Colonic mucosa (tissue), 4 donors: Measurements from ENCODE around the gene LYRM4. TPM values are rescaled to one million over a fixed set of nuclear protein-coding genes. Genes with fewer than 3 reads are reported as not detected.

Source experiments
- DNase-seq: peaks from one replicate; pipeline ENCODE4 v3.0.0-alpha.2; 2020
- H3K27ac ChIP-seq: fragments of 200-600 bp; one replicate; pipeline ENCODE4 v1.8.0; 2021
- H3K27me3 ChIP-seq: fragments of 200-600 bp; one replicate; pipeline ENCODE4 v1.8.0; 2021
- H3K36me3 ChIP-seq: fragments of 200-600 bp; one replicate; pipeline ENCODE4 v1.8.0; 2021
- H3K4me1 ChIP-seq: fragments of 200-600 bp; one replicate; pipeline ENCODE4 v1.8.0; 2021; ENCODE audit warnings: mild to moderate bottlenecking
- H3K4me3 ChIP-seq: fragments of 200-600 bp; one replicate; pipeline ENCODE4 v1.8.0; 2021
- H3K9ac ChIP-seq, 2 donors: one replicate each; pipeline ENCODE4 v1.7.0; 2013; ENCODE audit warnings: control low read depth in 2 of 2, low read depth in 2 of 2, low read length in 2 of 2
- H3K9me3 ChIP-seq: fragments of 200-600 bp; one replicate; pipeline ENCODE4 v1.8.0; 2021
- intact Hi-C: fragments of 100-400 bp; cut with DNase I; formaldehyde crosslinking; loops from one replicate; pipeline ENCODE4 v1.14.1; 2022
- total RNA-seq, 2 donors: library from RNA; stranded (reverse); fragmentation: NEBNext Ultra II Directional in 1 of 2; extraction: Animal tissue kit (Norgen Biotek cat#: 25700) in 1 of 2; gene quantifications; one replicate each; pipeline ENCODE4 v1.2.1, GENCODE V29; 2021
- TF ChIP-seq, protein P1 (sequence below): fragments of 200-600 bp; IDR thresholded peaks from one replicate; pipeline ENCODE4 v1.8.0; 2022; ENCODE audit warnings: antibody characterized with exemption, mild to moderate bottlenecking
- donor health status: healthy.
- donor health status: DM: no; HTN: no; CAD: no.
- donor health status: DM: no; HTN: no; CAD: no.

Gene LYRM4
- total RNA-seq, 2 donors from 2014 or later = 14.0 to 17.4 TPM

DNA sequence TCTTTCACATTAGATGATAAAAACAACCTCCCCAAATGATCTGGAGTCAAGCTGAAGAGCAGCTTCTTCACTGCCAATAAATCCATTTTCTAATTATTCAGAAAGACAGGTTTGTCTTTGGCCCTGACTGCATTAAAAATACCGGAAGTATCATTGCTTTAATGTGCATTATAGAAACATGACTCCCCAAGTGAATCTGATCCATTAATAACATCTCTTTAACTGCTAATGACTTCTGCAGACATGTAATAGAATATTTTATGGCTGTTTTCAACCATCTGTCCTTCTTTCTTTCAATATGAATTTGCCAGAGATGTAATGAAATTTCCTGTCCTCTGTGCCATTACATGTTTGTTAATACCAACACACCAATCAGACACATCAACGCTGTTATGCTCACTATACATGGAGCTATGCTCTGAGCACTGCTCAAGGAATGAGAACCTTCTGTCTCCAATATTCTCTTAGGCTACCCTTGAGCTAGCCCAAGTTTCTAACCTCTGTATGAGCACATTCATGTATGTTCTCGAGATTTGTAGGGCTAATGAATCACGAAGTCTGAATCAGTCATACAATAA, 87.8 kb downstream of the LYRM4 start:
- Histone ChIP-seq H3K27me3 (no peaks in the 10 kb centered on the region), H3K4me3 (no peak overlapping the region), H3K4me1 (no peaks in the 10 kb centered on the region), H3K9ac (no peak overlapping the region), H3K27ac (no peak overlapping the region), H3K36me3 (no peaks in the 10 kb centered on the region), H3K9me3 (no peaks in the 10 kb centered on the region)
- TF ChIP-seq, protein P1, sequence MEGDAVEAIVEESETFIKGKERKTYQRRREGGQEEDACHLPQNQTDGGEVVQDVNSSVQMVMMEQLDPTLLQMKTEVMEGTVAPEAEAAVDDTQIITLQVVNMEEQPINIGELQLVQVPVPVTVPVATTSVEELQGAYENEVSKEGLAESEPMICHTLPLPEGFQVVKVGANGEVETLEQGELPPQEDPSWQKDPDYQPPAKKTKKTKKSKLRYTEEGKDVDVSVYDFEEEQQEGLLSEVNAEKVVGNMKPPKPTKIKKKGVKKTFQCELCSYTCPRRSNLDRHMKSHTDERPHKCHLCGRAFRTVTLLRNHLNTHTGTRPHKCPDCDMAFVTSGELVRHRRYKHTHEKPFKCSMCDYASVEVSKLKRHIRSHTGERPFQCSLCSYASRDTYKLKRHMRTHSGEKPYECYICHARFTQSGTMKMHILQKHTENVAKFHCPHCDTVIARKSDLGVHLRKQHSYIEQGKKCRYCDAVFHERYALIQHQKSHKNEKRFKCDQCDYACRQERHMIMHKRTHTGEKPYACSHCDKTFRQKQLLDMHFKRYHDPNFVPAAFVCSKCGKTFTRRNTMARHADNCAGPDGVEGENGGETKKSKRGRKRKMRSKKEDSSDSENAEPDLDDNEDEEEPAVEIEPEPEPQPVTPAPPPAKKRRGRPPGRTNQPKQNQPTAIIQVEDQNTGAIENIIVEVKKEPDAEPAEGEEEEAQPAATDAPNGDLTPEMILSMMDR = no peak
- no peak for DNase-seq
- intact Hi-C loops = no loop called here

DNA sequence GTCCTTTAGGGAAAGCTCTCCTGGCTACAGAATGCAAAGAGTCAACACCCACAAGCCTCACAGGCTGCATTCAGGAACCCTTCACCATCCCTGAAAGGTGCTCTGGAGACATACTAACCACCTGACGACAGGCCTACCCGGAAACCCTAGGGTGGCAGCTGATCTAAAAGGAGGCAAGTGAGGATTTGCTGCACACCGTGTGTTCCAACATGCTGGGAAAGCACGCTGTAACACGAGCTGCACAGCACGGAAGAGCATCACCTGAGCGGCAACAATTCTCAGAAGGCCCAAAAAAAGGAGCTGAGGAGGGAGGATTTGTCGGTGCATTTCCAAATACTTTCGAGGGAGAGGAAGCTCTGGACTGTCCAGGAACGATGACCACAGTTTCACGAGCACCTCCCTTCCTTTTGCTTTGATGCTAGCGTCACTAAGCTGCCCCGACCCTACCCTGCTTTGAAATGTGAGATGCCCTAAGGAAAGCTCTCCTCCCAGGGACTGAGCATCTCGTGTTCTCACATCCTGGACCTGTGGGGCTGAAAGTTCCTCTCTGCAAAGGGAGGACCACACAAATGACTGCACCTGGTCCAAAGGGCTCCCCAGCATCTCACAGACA, 88.6 kb downstream of the LYRM4 start:
- Histone ChIP-seq H3K27ac (no peak overlapping the region), H3K4me1 (no peaks in the 10 kb centered on the region), H3K27me3 (no peaks in the 10 kb centered on the region), H3K9ac (no peak overlapping the region), H3K36me3 (no peaks in the 10 kb centered on the region), H3K4me3 (no peak overlapping the region), H3K9me3 (no peaks in the 10 kb centered on the region)
- TF ChIP-seq, protein P1 = no peak
- no peak for DNase-seq
- intact Hi-C loops = no loop called here

DNA sequence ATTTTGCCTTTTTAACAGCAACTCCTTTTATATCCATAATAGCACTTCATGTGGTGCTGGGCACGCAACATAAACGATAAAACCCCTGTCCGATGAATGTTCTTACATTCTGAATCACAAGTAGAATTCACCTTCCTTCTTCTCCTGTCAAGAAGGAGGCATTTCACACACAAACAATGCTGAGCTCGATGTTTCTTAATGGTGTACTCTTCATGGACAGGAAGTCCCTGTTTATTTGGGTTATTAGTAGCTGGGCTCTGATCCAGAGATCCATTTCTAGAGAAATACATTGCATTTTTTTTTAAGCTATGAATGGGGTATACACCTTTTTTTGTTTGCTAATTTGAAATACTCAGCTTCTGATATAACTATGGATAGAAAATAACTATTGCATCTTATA, 93.2 kb downstream of the LYRM4 start:
- TF ChIP-seq, protein P1 = no peak
- no peak for DNase-seq
- intact Hi-C loops = no loop called here
- Histone ChIP-seq H3K9me3 (no peaks in the 10 kb centered on the region), H3K36me3 (no peaks in the 10 kb centered on the region), H3K27me3 (no peaks in the 10 kb centered on the region), H3K4me1 (no peaks in the 10 kb centered on the region), H3K27ac (no peak overlapping the region), H3K4me3 (no peak overlapping the region), H3K9ac (no peak overlapping the region)

DNA sequence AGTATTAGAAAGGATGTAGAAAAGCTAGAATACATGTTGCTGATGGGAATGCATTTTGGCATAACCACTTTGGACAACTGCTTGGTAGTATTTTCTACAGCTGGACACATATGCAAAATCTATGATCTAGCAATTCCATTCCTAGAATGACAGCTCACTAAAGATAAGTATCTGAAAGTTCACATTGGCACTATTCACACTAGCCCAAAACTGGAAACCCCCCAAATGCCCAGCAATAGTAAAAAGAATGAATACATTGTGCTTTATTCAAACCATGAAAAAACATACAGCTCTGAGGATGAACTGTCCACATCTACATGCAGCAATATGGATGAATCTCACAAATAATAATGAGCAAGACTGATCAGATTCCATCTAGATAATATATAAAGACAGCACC, 96.7 kb downstream of the LYRM4 start:
- Histone ChIP-seq H3K27ac (no peak overlapping the region), H3K9me3 (no peaks in the 10 kb centered on the region), H3K36me3 (no peaks in the 10 kb centered on the region), H3K4me1 (no peaks in the 10 kb centered on the region), H3K4me3 (no peak overlapping the region), H3K27me3 (no peaks in the 10 kb centered on the region), H3K9ac (peak overlapping the region in 1 of 2 donors; percentile 29)
- intact Hi-C loops = no loop called here
- no peak for DNase-seq
- TF ChIP-seq, protein P1 = no peak

DNA sequence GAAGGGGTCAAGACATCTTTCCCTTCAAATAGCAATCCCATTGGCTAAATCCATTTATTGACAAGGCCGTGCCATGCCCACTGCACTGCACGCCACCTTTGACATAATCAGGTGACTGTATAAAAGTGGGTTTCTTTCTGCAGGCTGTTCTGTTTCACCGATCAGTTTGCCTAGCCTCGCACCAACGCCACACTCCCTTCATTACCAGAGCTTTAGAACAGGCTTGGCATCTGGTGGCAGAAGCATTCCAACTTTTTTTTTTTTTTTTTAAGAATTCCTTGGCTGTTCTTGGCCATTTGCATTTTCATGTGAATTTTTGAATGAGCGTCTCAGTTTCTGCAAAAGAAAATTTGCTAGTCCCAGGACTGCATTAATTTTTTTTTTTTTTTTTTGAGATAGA, 97.5 kb downstream of the LYRM4 start:
- H3K9me3 ChIP-seq = no peaks in the 10 kb centered on the region
- H3K36me3 ChIP-seq = no peaks in the 10 kb centered on the region
- no peak for DNase-seq
- H3K27me3 ChIP-seq = no peaks in the 10 kb centered on the region
- no peaks in the 10 kb centered on the region for H3K4me1 ChIP-seq
- TF ChIP-seq, protein P1 = no peak
- no peak overlapping the region for H3K9ac ChIP-seq
- no peak overlapping the region for H3K27ac ChIP-seq
- no peak overlapping the region for H3K4me3 ChIP-seq
- intact Hi-C loops = no loop called here
